Hepatic stellate cell (primary cell): ENCODE results near the gene AP1M1.
A peak's percentile ranks its signal among the peaks of the same experiment; 100 is the strongest.

ENCODE experiments used
- DNase-seq: peaks from one replicate; pipeline ENCODE4 v3.0.0; 2011; ENCODE audit warnings: low spot score

The AP1M1 gene

DNA sequence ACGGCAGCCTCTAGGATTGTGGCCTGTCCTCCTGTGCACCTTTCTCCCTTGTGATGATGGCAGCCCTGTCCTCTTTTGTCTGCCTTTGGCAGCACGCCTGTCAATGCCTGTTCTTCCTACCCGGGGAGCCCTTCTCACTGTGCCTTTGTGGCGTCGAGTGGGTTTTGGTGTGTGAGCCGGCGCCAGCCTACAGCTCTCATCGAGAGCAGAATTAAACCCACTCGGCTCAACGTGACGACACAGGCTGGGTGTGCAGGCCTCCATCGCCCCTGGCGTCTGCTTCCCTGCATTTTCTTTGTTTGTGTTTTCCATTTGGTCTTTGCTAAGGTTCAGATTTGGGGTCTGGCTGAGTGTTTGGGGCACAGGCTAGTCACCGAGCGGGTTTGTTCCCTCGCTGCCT is 34.4 kb downstream of the AP1M1 start:
- DNase-seq = no peak

DNA sequence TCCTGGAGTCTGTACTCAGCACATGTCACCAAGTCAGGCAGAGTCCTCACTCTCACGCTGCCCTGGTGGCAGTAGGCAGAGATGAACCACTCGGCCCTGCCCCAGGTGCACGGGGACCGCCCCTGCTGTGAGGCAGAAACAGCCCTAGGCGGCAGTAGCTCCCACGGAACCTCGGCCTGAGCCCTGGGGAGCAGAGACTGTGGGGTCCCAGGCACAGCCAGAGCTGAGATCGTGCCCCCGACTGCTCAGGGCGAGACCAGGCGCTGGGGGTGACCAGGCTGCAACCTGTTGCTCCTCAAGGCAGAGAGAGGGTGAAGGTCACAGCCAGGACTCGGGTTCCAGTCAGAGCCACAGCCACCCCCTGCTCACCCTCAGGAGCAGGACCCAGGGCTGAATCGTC is 34.9 kb downstream of the AP1M1 start:
- DNase-seq = no peak

DNA sequence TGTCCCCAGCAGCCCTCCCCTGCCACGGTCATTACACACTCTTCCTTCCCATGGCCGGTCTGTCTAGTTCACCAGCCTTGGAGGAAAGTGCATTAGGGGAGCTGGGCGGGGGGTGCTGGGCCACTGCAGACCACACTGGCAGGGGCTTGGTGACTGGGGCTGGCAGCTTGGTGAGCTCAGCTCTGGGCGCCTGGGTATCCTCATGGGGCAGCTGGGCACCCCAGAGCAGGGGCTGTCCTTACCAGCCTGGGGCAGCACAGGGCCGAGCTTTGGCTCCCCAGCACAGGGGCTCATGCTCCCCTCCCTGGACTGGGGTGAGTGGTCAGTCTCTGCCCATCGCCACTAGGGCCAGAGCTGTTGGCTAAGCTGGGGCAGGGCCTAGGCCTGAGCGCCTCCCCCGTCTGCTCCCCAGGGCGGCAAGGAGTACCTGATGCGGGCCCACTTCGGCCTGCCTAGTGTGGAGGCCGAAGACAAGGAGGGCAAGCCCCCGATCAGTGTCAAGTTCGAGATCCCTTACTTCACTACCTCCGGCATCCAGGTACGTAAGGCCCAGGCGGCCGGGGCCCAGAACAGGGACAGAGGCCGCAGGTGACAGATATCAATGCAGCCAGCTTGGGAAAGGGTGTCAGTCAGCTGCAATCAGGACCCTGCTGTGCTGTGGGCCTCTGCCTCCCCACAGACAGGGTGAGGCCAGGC is 35.5 kb downstream of the AP1M1 start:
- DNase-seq = no peak

DNA sequence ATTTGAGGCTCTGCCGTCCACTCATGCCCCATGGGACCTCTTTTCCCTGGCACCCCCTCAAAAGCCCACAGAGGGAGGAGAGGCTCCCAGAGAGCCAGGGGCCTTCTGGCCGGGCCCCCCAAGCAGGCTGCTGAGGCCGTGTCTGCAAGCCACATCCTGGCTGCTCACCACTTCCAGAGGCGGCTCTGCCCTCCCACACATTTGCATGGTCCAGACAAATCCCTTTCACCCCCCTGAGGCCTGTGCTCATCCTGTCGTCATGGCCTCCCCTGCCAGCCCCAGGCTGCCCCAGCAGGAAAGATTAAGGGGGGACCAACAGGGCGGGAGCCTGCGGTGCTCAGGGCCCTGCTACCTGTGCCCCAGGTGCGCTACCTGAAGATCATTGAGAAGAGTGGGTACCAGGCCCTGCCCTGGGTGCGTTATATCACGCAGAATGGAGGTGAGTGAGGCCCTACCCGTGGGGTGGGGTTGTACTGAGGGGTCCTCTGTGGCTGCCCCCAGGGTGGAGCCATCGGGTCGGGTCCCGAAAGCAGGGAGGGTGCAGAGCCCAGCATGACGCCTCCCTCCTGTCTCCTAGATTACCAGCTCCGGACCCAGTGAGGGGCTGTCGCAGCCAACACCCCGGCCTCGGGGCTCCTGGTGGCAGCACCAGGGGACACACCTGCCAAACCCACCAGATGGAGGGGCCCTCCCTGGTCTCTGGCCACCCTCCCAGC is 36.3 kb downstream of the AP1M1 start:
- no peak for DNase-seq

DNA sequence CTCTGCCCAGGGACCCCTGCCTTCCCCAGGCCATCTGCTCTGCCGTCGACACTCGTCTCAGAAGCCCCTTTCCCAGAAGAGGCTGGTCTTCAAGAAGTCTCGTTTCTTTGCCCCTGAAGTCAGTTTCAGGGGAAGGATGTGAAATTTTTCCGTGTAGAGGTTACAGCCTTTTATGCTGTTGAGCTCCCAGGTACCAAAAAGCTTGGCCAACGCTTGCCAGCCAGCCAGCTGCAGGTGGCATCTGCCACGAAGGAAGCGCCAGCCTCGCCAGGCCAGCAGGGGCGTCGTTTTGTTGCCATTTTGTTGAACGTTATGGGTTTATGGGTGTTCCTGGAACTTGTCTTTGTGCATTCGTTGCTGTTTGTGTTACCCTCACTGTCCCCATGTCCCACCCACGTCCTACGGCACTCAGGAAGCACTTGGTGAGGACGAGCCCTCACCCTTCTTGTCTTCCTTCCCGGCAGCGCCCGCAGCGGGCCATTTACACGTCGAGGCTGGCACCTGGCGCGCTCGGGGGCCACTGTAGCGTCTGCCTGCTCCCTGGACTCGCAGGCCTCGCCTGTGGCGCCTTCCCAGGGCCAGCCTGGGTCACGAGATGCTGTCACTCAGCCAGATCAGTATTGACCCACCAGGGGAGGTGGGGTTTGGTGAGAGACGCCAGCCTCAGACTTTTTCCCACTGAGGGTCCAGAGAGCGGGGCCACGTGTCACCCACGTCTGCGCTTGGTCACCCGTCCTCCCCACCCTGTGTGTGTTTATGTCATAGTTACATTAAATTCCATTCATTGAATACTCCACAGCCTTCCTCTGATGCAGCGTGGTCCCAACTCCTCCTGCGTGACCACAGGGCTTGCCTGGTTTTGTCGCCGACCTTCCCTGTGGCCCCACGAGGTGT is 37.1 kb downstream of the AP1M1 start:
- no peak for DNase-seq

DNA sequence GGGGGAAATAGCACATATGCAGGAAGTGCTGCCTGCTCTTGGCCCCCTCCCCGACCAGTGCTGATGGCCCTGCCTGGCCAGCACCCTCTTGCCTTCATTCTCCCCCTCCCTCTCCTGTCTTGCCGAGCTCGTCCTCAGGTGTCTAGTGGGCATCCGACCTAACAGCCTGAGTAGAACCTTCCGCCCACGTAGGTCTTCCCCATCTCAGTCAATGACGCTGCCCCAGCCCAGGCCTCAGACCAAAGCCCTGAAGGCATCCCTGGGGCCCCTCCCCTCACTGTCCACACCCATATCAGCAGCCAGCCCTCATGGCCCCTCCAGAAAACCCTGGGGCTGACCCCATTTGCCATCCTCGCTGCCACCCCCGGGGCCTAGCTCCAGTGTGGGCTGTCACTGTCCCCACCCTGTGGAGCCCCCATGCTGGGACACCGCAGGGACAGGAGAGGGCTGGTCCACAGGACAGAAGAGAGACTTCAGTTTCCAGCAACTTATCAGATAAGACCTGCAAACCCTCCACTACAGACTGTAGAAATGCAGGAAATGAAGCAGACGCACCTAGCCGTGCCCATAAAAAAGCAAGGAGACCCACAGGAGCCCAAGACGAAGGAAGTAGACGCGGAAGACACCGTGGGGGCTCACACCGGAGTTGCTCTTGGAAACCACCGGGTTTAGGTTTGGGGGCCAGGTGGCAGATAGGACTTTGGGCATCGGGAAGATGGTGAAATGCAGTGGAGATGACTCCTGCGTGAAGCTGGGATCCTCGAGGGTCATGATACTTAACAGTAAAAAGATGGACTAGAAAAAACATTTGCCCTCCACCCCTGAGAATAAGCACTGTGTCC is 38.3 kb downstream of the AP1M1 start:
- DNase-seq = no peak

DNA sequence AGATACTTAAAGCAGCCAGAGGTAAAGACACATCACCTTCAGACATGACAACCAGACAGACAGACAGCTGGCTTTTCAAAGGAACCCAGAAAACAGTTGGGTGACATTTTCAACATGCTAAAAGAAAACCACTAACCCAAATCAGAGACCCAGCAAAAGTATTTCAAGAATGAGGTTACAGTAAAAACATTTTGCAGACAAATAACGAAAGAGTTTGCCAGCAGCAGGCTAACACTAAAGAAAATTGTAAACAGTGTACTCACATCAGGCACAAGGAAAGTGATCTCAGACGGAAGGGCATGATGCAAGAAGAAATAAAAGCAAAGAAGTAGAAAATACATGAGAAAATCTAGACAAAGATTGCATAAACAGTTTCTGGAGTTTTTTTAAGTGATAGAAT is 46.4 kb downstream of the AP1M1 start:
- DNase-seq = peak; percentile 61

DNA sequence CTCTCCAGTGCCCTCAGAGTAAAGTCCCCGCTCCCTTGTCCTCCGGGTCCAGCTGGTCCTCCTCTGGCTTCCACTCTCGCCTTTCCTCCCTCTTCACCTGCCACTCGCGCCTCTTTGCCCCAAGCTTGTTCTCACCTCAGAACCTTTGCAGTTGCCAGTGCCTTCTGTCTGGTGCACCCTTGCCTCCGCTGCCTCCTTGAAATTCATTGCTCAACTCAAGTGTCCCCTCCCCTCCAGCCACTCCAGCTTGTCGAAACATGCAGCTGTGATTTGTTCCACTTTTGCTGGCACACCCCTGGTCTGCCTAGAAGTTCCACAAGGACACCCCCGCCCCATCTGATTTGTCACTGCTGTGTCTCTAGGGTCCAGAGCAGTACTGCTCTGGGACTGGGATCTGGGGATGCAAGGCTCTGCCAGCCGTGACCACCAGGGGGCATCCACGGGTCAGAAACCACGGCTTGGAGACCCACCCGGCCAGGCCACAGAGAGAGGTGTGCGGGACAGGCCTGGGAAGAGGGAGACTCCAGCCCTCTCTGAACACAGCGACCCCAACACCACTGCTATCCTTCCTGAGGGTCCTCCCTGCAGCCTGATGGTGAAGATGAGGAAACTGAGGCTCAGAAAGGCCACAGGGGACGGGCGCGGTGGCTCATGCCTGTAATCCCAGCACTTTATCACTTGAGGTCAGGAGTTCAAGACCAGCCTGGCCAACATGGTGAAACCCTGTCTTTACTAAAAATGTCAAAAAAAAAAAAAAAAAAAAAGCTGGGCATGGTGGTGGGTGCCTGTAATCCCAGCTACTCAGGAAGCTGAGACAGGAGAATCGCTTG is 49.9 kb downstream of the AP1M1 start:
- peak; percentile 95 for DNase-seq

DNA sequence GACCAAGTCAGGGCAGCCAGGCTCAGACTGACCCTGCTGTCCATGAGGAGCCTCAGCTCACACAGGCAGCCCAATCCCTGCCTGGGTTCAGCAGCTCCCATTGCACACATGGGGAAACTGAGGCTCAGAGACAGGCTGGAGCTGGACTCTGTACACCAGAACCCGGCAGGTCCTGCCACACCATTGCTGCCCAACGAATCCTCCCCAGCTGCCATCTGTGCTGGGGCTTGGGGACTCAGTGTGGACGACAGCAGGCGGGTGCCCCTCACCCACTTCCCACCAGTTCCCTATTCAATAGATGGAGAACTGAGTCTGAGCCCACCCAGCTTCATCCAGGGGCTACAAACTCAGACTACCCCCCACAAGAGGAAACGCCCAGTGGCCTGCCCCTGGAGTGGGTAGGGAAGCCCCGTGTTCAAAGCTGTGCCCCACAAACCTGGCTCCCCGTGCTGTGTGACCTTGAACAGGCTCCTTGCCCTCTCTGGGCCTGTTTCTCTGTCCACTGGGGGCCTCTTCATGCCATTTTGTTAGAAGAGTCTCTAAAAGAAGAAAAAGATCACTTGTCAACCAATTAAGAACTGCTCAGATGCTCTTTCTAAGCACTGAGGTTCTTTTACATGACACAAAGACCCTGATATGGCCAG is 50.8 kb downstream of the AP1M1 start:
- DNase-seq = no peak

DNA sequence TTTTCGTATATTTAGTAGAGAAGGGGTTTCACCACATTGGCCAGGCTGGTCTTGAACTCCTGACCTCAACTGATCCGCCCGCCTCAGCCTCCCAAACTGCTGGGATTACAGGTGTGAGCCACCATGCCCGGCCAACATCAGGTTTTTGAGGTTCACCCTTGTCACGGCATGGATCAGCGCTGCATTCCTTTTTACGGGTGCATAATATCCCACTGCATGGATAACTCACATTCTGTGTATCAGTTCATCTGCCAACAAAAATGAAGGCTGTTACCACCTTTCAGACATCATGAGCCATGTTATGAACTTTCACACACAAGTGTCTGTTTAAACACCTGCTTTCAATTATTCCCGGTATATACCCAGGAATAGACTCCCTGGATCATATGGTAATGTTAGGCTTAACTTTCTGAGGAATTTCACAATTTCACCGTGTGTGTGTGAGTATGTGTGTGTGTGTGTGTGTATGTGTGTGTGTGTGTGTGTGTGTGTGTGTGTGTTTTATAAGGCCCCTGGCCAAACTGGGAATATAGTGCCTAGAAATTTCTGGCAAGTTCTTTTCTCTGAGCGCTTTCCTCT is 52.2 kb downstream of the AP1M1 start:
- no peak for DNase-seq

DNA sequence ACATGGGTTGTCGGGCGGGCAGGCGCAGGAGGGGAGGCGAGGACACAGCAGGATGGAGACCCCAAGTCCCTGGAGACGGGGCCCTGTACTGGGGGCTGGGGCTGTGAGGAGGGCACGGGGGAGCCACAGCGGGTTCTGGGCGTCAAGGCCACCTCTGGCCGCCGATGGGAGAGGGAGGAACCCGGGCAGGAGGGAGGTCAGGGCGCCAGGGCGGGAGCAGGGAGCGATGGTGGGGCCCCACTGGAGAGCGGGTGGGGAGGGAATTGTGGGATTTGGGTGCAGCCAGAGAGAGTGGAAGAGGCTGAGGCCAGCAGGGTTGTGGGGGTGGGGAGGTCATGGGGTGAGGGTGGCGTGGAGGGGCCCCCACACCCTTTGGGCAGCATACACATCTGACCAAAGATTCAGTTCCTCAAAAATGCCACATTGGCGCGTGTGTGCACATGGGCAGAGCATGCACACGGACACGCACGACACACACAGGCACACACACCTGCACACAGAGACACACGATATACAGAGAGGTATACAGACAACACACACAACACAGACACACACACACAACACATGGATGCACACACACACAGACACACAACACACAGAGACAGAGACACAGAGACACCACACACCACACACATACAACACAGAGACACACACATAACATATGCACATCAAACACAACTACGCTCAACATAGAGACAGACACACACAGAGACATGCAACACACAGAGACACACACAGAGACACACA is 54.9 kb downstream of the AP1M1 start:
- DNase-seq = no peak

DNA sequence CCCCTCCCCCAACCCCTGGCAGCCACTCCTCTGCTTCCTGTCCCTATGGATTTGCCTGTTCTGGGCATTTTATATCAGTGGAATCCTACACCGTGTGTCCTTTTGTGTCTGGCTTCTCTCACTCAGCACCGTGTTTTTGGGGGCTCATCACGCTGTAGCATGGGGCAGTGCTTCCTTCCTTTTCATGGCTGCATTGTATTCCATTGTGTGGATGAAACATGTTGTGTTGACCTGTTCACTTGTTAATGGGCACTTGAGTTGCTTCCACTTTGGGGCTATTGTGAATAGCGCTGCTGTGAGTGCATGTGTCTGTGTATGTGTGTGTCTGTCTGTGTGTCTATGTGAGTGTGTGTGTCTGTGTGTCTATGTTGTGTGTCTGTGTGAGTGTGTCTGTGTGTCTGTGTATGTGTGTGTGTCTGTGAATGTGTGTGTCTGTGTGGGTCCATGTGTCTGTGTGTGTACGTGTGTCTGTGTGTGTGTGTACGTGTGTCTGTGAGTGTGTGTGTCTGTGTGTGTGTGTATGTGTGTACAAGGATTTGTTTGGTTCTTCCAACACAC is 57.2 kb downstream of the AP1M1 start:
- DNase-seq = no peak

DNA sequence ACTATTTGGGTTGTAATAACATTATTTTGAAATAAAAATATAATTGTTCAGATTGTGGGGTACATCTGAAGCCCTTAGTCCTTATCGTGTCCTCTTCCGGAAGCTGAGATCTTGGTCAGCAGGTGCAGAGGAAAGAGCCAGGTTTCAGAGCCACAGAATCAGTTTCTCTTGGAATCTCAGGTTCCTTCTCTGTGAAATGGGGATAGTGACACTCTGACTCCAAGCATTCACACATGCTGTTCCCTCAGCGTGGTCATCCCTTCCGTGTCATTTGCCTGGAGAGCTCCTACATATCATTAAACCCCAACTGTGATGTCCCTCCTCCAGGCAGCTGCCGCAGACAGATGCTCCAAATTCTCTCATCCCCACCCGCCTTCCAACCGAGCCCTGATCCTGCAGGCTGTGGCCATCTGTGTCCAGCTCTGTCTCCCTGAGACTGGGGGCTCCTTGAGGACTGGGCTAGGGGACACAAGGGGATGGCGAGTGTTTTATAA is 59.8 kb downstream of the AP1M1 start:
- DNase-seq = no peak

DNA sequence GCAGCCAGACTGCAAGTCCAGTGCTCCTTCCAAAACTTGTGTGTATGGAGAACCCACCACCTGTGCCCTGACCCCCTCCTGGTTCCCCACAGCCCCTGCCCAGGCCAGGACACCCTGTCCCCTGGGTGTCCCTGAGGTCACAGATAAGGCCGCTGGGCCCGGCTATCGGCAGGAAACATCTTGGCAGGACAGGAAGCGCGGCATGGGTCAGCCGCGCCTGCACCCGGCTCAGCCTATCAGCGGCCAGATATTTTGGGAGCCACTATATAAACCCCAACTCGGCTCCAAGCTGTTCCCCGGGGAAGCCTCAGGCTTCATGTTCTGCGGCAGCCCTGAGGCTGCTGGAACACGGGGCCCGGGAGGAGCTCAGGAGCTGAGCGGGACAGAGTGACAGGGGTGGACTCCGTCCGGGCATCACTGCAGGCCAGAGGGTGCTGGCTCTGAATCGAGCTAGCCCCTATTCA is 60.8 kb downstream of the AP1M1 start:
- DNase-seq = peak; percentile 73

DNA sequence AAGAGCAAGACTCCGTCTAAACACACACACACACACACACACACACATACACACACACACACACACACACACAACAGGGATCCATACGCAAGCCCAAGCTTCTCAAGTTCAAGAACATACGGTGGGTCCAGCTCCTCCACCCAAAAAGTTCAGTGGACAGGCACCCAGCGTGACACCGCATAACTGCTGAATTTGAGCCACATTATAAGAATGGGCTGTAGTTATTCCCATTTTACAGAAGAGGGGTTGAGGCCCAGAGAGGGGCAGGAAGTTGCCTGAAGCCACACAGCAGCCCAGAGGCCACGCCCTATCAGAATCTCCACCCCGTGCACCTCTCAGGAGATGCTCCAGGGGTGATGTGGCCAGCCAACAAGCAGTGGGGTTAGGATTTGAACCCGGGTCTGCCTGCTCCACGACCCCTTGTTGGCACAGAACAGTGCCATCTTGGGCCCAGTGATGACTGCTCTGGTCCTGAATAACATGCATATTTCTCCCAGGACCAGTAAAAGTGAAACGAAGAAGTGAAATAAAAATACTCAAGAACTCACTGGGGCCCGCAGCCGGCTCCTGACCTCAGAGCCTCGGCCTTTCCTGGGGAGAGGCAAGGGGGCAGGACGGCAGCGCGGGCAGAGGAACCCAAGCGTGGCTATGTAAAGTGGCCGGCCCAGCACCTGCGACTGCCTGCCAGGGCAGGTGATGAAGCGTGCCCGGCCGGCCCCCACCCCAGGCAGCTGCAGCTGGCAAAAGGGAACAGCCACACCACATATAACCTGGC is 61.9 kb downstream of the AP1M1 start:
- DNase-seq = no peak

DNA sequence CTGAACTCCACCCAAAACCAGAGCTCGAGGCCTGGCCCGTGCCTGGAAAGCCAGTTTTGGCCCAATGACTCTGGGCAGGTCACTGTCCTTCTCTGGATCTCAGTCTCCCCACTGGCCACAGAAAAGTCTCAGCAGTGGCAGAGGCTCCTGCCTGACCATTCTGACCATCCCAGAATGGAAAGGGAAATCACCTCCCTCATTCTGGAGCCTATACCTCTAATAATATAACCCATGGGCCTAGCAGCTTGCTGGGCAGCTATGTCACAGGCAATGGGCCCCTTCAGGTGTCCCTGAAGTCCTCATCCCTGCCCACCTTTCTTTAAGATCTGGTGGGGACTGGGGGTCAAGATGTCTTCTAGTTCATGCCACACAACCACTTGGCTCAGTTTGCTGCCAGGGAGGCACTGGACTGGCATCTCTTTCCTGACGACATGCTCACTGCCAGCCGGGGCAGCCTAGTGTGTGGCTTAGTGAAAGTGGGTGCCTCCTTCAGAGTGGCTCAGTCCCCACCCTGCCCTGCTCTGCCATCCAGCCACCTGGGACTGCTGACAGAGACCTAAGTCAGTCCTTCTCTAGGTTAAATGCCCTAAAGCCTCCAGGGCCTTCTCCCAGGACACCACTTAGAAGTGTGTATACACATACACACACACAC is 62.6 kb downstream of the AP1M1 start:
- no peak for DNase-seq

DNA sequence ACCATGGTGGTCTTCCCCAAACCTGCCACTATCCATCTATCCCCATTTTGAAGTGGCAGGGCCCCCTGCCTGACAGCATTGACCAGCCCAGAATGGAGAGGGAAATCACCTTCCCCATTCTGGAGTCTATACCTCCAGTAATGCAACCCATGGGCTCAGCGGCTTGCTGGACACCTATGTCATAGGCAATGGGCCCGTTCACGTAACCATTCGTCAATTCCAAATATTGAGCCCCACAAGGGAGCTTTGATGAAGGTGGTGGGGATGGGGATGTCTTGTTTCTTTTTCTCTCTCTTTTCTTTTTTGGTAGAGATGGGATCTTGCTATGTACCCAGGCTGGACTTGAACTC is 63.1 kb downstream of the AP1M1 start:
- no peak for DNase-seq
